Ammon's horn (tissue), 1 donor: Measurements from ENCODE around the gene TUT1.
"Not testable (repeated sequence)": the region's sequence is repeated elsewhere in the genome, so short reads cannot be mapped to it uniquely, and the experiment has no call there.

Experiments
- DNase-seq: peaks from one replicate; pipeline ENCODE4 v3.0.0-alpha.2; 2016; ENCODE audit warnings: low spot score

The TUT1 gene, protein sequence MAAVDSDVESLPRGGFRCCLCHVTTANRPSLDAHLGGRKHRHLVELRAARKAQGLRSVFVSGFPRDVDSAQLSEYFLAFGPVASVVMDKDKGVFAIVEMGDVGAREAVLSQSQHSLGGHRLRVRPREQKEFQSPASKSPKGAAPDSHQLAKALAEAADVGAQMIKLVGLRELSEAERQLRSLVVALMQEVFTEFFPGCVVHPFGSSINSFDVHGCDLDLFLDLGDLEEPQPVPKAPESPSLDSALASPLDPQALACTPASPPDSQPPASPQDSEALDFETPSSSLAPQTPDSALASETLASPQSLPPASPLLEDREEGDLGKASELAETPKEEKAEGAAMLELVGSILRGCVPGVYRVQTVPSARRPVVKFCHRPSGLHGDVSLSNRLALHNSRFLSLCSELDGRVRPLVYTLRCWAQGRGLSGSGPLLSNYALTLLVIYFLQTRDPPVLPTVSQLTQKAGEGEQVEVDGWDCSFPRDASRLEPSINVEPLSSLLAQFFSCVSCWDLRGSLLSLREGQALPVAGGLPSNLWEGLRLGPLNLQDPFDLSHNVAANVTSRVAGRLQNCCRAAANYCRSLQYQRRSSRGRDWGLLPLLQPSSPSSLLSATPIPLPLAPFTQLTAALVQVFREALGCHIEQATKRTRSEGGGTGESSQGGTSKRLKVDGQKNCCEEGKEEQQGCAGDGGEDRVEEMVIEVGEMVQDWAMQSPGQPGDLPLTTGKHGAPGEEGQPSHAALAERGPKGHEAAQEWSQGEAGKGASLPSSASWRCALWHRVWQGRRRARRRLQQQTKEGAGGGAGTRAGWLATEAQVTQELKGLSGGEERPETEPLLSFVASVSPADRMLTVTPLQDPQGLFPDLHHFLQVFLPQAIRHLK

DNA sequence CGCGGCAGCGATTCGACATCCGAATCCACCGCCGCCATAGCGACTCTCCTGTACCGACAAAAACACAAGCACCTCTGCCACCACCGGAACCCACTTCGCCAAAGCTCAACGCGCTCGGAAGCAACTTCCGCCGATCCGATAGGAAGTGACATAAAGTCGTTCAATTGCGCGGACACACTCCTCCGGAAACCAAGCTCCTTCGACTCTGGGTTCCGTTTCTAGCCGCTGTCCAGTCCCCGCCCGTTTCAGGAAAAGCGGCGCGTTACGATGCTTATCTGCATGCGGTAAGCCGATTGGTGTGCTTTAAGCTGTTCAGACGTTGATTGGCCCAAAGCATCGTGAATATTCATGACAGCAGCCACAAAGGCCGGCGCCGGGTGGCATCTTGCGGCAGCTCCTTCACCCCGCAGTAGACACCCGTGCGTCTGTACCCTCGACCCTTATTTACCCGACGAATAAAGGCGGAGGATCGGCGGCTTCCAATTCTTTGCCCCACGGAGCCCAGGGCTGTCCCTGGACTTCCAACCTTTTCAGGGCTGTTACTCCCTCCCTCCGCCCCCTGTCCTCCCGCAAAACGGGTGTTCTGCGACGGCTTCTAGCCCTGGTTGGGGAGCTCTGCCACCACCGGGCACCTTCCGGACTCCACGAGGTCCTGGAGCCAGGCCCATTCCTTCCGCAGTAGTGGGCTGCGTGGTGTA is at the start of gene TUT1:
Gene TUT1 (minus strand): TSS at position 76 of the 698 bp plus-strand sequence. CDS start 38 bp downstream, at position 38.
- DNase-seq = peak; percentile 100

DNA sequence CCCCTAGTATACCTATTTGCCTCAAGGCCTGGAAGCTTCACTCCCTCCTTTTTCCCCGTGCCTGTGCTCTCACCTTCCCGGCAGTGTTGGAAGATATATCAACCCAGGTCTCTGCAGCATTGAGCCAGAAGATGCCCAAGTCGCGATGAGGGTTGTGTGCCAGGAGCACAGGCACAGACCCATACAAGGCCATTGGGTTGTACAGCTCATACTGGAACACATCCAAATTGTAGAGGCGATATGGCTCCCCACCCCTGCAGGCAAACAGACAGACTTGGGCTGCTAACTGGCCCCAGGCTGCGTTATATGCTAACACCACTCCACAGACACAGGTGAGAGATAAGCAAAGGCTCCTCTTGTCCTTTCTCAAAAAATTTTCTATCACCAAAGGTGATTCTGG is 41.2 kb upstream of the TUT1 start:
- no peak for DNase-seq

DNA sequence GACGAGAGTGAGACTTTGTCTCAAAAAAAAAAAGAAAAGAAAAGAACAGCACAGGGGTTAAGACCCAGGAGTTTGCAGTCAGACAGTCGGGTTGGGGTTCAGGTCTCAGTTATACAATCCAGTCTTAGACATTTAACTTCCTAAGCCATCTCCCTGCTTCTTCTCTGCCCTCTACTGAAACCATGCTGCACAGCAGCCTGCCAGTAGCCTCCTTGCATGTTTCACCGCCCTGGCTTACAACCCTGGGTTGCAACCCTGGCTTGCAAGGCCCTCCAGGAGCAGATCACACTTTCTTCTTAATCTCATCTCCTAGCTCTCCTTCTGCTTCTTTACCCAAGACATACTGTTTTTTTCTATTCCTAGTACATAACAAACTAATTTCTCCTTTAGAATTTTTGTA is 36.4 kb upstream of the TUT1 start:
- no peak for DNase-seq

GRCh38 chr11:62622476-62623089 is 31.3 kb upstream of the TUT1 start:
- no peak for DNase-seq

DNA sequence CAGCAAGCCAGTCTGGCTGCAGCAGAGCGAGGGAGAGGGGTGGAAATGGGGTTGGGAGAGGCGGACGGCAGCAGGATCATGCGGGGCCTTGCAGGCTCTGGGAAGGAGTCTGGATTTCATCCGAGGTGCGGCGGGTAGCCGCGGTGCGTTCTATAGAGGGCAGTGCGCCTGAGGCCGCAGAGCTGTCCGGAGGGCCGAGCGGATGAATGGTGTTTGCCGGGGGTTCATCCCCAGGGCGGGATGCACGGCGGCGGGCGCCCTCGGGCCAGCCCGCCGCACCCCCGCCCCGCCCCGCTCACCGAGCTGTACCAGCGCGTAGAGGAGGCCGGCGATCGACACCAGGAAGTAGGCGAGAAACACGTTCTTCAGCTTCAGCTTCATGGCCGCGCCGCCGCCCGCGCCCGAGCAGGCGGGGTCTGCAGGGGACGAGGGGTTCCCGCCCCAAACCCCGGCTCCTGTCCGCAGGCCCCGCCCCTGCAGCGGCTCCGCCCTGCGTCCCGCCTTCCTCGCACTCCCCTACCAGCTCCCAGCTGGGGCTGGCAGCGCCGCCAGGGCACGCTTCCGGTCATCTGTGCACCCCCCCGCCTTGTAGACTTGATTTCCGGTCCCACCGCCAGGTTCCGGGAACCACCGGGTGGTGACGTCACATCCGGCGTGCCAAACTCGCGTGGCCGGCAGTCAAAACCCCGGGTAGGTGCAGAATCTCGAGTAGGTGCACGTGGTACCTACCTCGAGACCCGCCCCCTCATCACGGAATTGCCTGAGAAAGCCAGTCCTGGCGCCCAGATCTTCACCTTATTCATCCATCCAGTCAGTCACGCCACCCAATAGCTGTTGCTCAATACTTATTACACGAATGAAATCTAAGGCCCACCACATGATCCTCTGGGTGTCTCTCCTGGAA is 30.5 kb upstream of the TUT1 start, which contains the start of gene B3GAT3:
Gene B3GAT3 (minus strand): TSS at position 420 of the 904 bp plus-strand sequence. CDS start 39 bp downstream, at position 381.
- DNase-seq = peak; percentile 99

DNA sequence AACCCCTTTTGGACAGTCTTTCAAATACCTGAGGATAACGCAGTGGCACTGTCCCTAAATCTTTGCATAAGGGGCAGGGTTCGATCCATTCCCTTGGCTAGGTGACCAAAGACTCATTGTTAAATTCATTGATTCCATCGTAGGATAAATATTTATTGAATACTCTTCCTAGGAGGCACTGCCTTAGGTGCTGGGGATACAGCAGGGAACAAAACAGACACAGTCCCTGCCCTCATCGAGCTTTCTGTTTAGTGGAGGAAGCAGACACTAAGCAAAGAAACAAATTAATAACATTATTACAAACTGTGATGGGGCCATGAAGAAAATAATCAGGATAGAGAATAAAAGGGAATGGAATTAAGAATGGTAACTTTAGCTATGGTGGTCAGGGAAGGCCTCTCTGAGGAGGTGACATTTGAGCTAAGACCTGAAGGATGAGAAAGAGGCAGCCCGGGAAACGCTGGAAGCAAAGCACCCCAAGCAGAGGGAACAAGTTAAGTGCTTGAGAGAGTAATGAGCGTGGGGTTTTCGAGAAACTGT is 29.8 kb upstream of the TUT1 start:
- no peak for DNase-seq

DNA sequence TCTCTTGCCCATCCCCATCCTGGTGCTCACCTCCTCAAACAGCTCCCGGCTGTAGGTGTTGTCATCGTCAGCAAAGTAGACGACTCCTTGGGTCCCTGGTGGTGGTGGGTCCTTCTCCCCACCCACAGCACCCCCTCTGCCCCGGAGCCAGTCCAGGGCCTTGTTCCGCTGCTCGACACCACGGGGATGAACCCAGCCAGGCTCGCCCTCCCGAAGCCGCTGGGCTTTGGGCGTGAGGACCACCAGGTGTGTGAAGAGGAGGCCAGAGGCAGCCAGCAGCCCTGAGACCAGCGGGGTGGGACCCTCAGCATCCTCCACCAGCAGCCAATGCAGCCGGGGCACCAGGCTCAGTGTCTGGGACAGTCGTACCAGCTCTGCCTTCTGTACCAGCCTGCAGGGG is 25.6 kb upstream of the TUT1 start:
- not testable (repeated sequence) for DNase-seq

GRCh38 chr11:62615521-62615920 is 24.2 kb upstream of the TUT1 start:
- no peak for DNase-seq

GRCh38 chr11:62614275-62614674 is 23.0 kb upstream of the TUT1 start:
- DNase-seq = no peak

- DNase-seq = no peak
These were observed 22.0 kb upstream of the TUT1 start for GRCh38 chr11:62613291-62613778.

GRCh38 chr11:62612366-62613290 is 21.3 kb upstream of the TUT1 start, which contains the start of the genes EML3 and ROM1:
EML3 (minus strand) TSS chr11:62612775; CDS start chr11:62612457, 318 bp downstream.
ROM1 (plus strand) TSS chr11:62613257; CDS start chr11:62613282, 25 bp downstream.
- peak; percentile 90 for DNase-seq

DNA sequence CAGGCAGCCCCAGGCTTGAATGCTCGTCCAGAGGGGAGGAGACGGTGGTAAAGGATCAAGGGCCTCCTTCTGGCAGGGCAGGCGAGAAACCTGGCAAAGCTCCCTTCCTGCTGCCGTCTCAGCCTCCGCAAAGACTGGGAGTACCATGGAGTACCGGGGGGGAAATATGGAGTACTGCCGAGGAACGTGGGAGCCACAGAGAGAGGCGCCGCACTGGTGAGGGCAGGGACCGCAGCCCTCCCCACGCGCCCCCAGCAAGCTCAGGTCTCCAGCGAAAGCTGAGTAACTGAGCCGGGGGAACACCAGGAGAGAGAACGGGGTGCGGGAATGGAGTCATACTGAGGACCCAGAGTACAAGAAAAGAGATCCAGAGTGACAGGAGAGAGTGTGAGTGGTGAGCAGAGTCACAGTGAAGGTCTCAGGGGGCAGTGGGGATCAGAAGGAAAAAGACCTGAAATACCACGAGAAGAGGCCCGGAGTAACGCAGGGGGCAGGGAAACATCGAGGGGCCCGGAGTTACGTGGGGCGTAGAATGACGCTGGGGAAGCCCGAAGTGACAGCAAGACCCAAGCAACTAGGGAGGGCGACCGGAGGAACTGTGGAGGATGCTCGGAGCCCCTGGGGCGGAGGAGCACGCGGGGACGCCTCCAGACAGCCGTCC is 20.5 kb upstream of the TUT1 start:
- DNase-seq = peak; percentile 68

DNA sequence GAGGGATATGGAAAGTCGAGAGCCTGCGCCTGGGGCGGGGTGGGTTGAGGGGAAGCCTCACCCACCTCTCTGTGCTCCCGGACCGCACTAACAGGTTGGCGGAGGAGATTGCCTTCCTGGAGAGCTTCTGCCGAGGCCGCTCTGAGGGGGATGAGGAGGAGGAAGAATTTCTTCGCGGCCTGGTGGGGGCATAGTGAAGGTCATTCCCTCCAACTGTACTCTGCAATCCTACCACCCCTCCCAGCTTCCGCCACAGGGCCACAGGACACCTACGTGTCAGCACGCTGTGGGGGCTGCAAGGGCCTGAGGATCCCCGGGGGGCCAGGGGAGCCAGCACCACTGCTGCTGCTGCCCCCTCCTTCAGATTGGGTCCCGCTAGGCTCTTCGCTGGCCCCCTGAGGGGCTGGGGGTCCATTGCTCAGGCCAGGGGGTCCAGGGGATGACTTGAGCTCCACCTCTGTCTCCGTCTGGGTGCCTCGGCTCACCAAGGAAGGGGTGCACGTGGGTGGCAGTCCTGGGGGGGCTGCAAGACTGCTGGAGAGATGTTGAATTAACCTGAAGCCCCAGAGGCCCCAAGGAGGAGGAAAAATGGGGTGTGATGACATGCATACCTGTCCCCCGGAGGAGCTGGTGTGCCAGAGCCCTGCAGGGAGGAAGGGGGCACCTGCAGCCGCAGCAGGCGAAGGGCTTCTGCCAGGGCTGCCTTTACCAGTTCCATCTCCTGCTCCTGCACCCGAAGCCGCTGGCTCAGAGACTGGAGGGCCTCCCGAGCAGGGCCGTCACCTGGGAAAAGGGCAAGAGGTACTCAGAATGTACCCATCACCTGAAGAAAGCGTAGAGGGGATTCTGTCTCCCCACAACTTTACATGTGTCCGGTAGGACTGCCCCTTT is 19.7 kb upstream of the TUT1 start:
- no peak for DNase-seq

GRCh38 chr11:62610403-62610802 is 19.1 kb upstream of the TUT1 start:
- no peak for DNase-seq

- no peak for DNase-seq
These were observed 17.5 kb upstream of the TUT1 start for GRCh38 chr11:62608776-62609175.

DNA sequence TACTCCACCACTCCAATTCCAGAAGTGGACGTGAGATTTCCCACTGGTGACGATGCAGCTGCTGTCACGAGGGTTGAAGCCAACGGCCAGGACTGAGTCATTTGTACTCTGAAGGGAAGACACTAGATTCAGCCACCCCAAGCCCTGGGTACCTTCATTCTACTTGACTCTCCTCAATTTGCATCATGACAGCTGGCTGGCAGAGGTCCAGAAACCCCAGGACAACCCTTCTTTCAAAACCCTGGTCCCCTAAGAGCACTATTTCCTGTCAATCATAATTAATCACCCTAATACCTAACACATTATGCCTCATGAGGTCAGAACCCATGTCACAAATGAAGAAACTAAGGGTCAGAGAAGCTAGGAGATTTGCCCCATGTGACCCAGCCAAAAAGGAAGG is 16.4 kb upstream of the TUT1 start:
- no peak for DNase-seq

DNA sequence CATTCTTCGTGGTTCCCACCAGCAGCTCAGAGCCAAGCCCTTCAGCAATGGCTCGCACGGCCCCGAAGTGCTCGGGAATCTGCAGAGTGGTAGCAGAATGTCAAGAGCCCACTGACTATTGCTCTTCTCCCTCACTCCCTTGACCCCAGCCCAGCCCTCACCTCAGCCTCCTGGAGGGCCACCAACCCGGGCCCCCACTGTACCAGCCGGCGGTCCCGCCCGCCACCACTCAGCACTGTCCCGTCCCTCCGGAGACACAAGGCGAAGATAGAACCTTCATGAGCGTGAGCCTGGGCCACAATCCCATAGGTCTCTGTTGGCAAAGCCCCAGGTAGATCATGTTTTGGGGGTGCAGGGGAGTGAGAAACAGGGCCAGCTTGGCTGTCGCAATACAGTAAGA is 14.6 kb upstream of the TUT1 start:
- DNase-seq = no peak
